PC-3 (cell line): ENCODE measurements around the gene IRF3. TPM values are rescaled to one million over a fixed set of nuclear protein-coding genes. Genes with fewer than 3 reads are reported as not detected.

Source experiments
- ATAC-seq: fragments of 200-7000 bp; cut with Tn5 transposase; 2 replicates; pipeline ENCODE4 v1.9.1; 2020; ENCODE audit warnings: mild to moderate bottlenecking, moderate library complexity
- BruUV-seq: library from RNA; stranded (reverse); fragments of 400-500 nt; replicated peaks from 2 replicates; lab custom pipeline; 2021; lab: Mats Ljungman, UMichigan
- CTCF ChIA-PET: fragments of 300-600 bp; sonication (Branson Sonifier 250); formaldehyde crosslinking; loops from one replicate; lab custom pipeline; 2022; ENCODE audit warnings: antibody characterized with exemption; lab: Charles Lee
- POLR2A ChIA-PET: fragments of 300-600 bp; sonication (Branson Sonifier 250); formaldehyde crosslinking; loops from one replicate; lab custom pipeline; 2022; ENCODE audit warnings: antibody characterized with exemption; ENCODE audit not compliant: unreplicated experiment; lab: Charles Lee
- DNase-seq: peaks from one replicate; pipeline ENCODE4 v3.0.0-alpha.2; 2015
- H2AFZ ChIP-seq: fragments of 300-600 bp; sonication (generic); 2 replicates; pipeline ENCODE4 v1.6.0; 2016; ENCODE audit warnings: antibody characterized with exemption, low read length
- H3F3A ChIP-seq: fragments of 300-600 bp; sonication (generic); one replicate; pipeline ENCODE4 v1.6.0; 2017; ENCODE audit warnings: antibody characterized with exemption, low read length, control low read depth, mild to moderate bottlenecking; ENCODE audit not compliant: unreplicated experiment
- H3K27ac ChIP-seq: fragments of 300-600 bp; sonication (generic); 2 replicates; pipeline ENCODE4 v1.5.1; 2016; ENCODE audit warnings: mild to moderate bottlenecking, low read length
- H3K27me3 ChIP-seq: fragments of 300-600 bp; sonication (generic); 2 replicates; pipeline ENCODE4 v1.6.1; 2016; ENCODE audit warnings: low read length, mixed read lengths
- H3K36me3 ChIP-seq: fragments of 300-600 bp; sonication (generic); 2 replicates; pipeline ENCODE4 v1.6.1; 2016; ENCODE audit warnings: low read depth, mixed run types, low read length, mixed read lengths
- H3K4me1 ChIP-seq: fragments of 300-600 bp; sonication (generic); 2 replicates; pipeline ENCODE4 v1.5.1; 2016; ENCODE audit warnings: low read length; ENCODE audit not compliant: insufficient read depth
- H3K4me2 ChIP-seq: fragments of 300-600 bp; sonication (generic); 2 replicates; pipeline ENCODE4 v1.6.0; 2016; ENCODE audit warnings: low read length
- H3K4me3 ChIP-seq: fragments of 300-600 bp; sonication (generic); 2 replicates; pipeline ENCODE4 v1.5.1; 2016; ENCODE audit warnings: mild to moderate bottlenecking, low read length, mixed read lengths
- H3K79me2 ChIP-seq: fragments of 300-600 bp; sonication (generic); 2 replicates; pipeline ENCODE4 v1.6.1; 2017; ENCODE audit warnings: low read length, mixed read lengths
- H3K9ac ChIP-seq: fragments of 300-600 bp; sonication (generic); 2 replicates; pipeline ENCODE4 v1.6.0; 2016; ENCODE audit warnings: mild to moderate bottlenecking, low read length
- H3K9me2 ChIP-seq: fragments of 300-600 bp; sonication (generic); replicated peaks from 2 replicates; pipeline ENCODE4 v1.6.1; 2016; ENCODE audit warnings: mixed run types, low read length, mixed read lengths
- H3K9me3 ChIP-seq: fragments of 300-600 bp; sonication (generic); 2 replicates; pipeline ENCODE4 v1.6.1; 2016; ENCODE audit warnings: low read length, mixed read lengths
- H4K20me1 ChIP-seq: fragments of 300-600 bp; sonication (generic); 2 replicates; pipeline ENCODE4 v1.6.1; 2016; ENCODE audit warnings: low read length, mixed read lengths
- CTCF ChIP-seq: fragments of 300-600 bp; sonication (generic); conservative IDR thresholded peaks from 2 replicates; pipeline ENCODE4 v1.5.1; 2017; ENCODE audit warnings: antibody characterized with exemption, low read depth, mild to moderate bottlenecking, low read length
- EZH2 ChIP-seq: fragments of 300-600 bp; sonication (generic); IDR thresholded peaks from one replicate; pipeline ENCODE4 v1.6.1; 2017; ENCODE audit warnings: antibody characterized with exemption, mild to moderate bottlenecking, low read length; ENCODE audit not compliant: unreplicated experiment
- EZH2phosphoT487 ChIP-seq: fragments of 300-600 bp; sonication (generic); IDR thresholded peaks from 2 replicates; pipeline ENCODE4 v1.6.1; 2018; ENCODE audit warnings: mild to moderate bottlenecking, antibody characterized with exemption, low read length, borderline replicate concordance
- intact Hi-C: fragments of 100-400 bp; cut with micrococcal nuclease; formaldehyde crosslinking; loops from 2 replicates; pipeline ENCODE4 v1.9.0; 2023
- total RNA-seq: library from RNA; depleted of rRNA; stranded (reverse); fragments of >200 nt; gene quantifications from 2 replicates; pipeline ENCODE4 v1.2.3, GENCODE V29; 2014

The IRF3 gene
- total RNA-seq, 1 experiment from 2014 or later, result 236 TPM

- H3K4me2 ChIP-seq, result peak within 1 kb of the TSS; percentile 99
- no TSS peak for BruUV-seq
- intact Hi-C loops, result loop anchor here (2.0 to 5.0 kb wide), 2 partner anchors 76 to 117 kb away; partner anchors contain the start of gene AP2A1
- no peaks in the 10 kb centered on the region for H3K27me3 ChIP-seq
- no peaks in the 10 kb centered on the region for H3K9me3 ChIP-seq
- peaks cover 19% of the 10 kb centered on the region for H3K4me1 ChIP-seq
- H3K9me2 ChIP-seq, result no peaks in the 10 kb centered on the region
- peak within 1 kb of the TSS; percentile 85 for H2AFZ ChIP-seq
- DNase-seq (peak; percentile 90), ATAC-seq (peak; percentile 73)
- peaks cover 4% of the 10 kb centered on the region; the same call in 1 of the 2 replicates for H4K20me1 ChIP-seq
- POLR2A ChIA-PET, result interaction anchor here (0.6 to 0.7 kb wide), 2 partner anchors 27 to 337 kb away, joined by 3 to 17 read pairs; no protein-coding TSS in a partner anchor
- H3K36me3 ChIP-seq, result peaks cover 5% of the 10 kb centered on the region; the same call in 1 of the 2 replicates
- TF ChIP-seq EZH2, result no peak
- no peak for TF ChIP-seq CTCF
- no peak for TF ChIP-seq EZH2phosphoT487
- CTCF ChIA-PET, result interaction anchor here (0.5 to 0.7 kb wide), 3 partner anchors 12 to 75 kb away, joined by 3 to 7 read pairs (median 3); no protein-coding TSS in a partner anchor
- peak within 1 kb of the TSS; percentile 82 for H3K4me3 ChIP-seq
- peak within 1 kb of the TSS; percentile 64 for H3K9ac ChIP-seq
- H3K27ac ChIP-seq, result no peak within 1 kb of the TSS
- H3K79me2 ChIP-seq, result no peaks in the 10 kb centered on the region
- no peaks in the 10 kb centered on the region for H3F3A ChIP-seq
Measured at GRCh38 chr19:49690656-49691242, 25.1 kb upstream of the IRF3 start, which contains the start of gene CPT1C. Gene CPT1C, plus strand, starts transcription at chr19:49691116. Its CDS starts 1,137 bp downstream, at chr19:49692253.

- Histone ChIP-seq H2AFZ (peak overlapping the region; percentile 85), H3K4me1 (peaks cover 19% of the 10 kb centered on the region), H3K27me3 (no peaks in the 10 kb centered on the region), H3K9me3 (no peaks in the 10 kb centered on the region), H3K9me2 (no peaks in the 10 kb centered on the region), H3F3A (no peaks in the 10 kb centered on the region), H4K20me1 (peaks cover 8% of the 10 kb centered on the region; the same call in 1 of the 2 replicates), H3K4me2 (peak overlapping the region; percentile 99), H3K27ac (no peak overlapping the region), H3K4me3 (peak overlapping the region; percentile 82), H3K36me3 (peaks cover 9% of the 10 kb centered on the region), H3K79me2 (no peaks in the 10 kb centered on the region), H3K9ac (peak overlapping the region; percentile 64)
- DNase-seq (no peak), ATAC-seq (peak; percentile 19)
- intact Hi-C loops, result loop anchor here (2.0 to 5.0 kb wide), 2 partner anchors 77 to 117 kb away; partner anchors contain the start of gene AP2A1
- ChIA-PET POLR2A (interaction anchor here (0.6 kb wide), 2 partner anchors 160 to 338 kb away, joined by 3 to 17 read pairs; no protein-coding TSS in a partner anchor), CTCF (interaction anchor here (0.7 kb wide), 1 partner anchor 76 kb away, joined by 3 read pairs; no protein-coding TSS in a partner anchor)
- TF ChIP-seq CTCF (peak; percentile 41; the same call in 1 of the 2 replicates), EZH2phosphoT487 (no peak), EZH2 (no peak)
- TSS peak; percentile 92 for BruUV-seq
Measured at GRCh38 chr19:49690079-49690655, 24.5 kb upstream of the IRF3 start.
